Esophagus muscularis mucosa (tissue), 4 donors: ENCODE measurements around the gene FRAS1. TPM values are rescaled to one million over a fixed set of nuclear protein-coding genes. Genes with fewer than 3 reads are reported as not detected.

Source experiments
- DNase-seq: peaks from one replicate; pipeline ENCODE4 v3.0.0-alpha.2; 2017; ENCODE audit errors: extremely low spot score
- H3K27ac ChIP-seq, 4 donors: fragments of 200-600 bp; sonication (generic); replicated peaks in 1 of 4; 1 replicate in 3 of 4; 2 replicates in 1 of 4; pipeline ENCODE4 v1.5.1; 2016 to 2019; ENCODE audit warnings: mild to moderate bottlenecking in 1 of 4
- H3K27me3 ChIP-seq, 4 donors: fragments of 200-600 bp; sonication (generic); one replicate each; pipeline versions ENCODE4 v1.5.1 to v1.6.0; 2016 to 2019
- H3K36me3 ChIP-seq, 4 donors: fragments of 200-600 bp; sonication (generic); one replicate each; pipeline ENCODE4 v1.5.1; 2016 to 2019
- H3K4me1 ChIP-seq, 4 donors: fragments of 200-600 bp; sonication (generic); one replicate each; pipeline ENCODE4 v1.5.1; 2016 to 2019
- H3K4me3 ChIP-seq, 4 donors: fragments of 200-600 bp; sonication (generic); 1 replicate in 2 of 4; 2 replicates in 2 of 4; pipeline ENCODE4 v1.5.1; 2016 to 2019; ENCODE audit warnings: mild to moderate bottlenecking in 4 of 4, moderate library complexity in 1 of 4
- H3K9me3 ChIP-seq, 4 donors: fragments of 200-600 bp; sonication (generic); 1 replicate in 3 of 4; 2 replicates in 1 of 4; pipeline ENCODE4 v1.5.1; 2016 to 2019
- EP300 ChIP-seq: sonication (generic); formaldehyde crosslinking; IDR thresholded peaks from one replicate; pipeline ENCODE4 v1.6.1; 2017; ENCODE audit warnings: antibody characterized with exemption
- POLR2A ChIP-seq: fragments of 450-650 bp; IDR thresholded peaks from one replicate; pipeline ENCODE4 v1.6.1; 2017; ENCODE audit warnings: antibody characterized with exemption, moderate library complexity, mild to moderate bottlenecking, low read depth
- POLR2AphosphoS5 ChIP-seq, 2 donors: sonication (generic); formaldehyde crosslinking; IDR thresholded peaks; one replicate each; pipeline ENCODE4 v1.6.1; 2017; ENCODE audit warnings: antibody characterized with exemption in 2 of 2
- WGBS: methylation state at CpG from one replicate; pipeline ENCODE4 v1.1.5; 2018; 5-methylcytosine and 5-hydroxymethylcytosine counted together
- intact Hi-C: fragments of 100-400 bp; cut with DNase I; formaldehyde crosslinking; loops from one replicate; pipeline ENCODE4 v1.15.1; 2023
- total RNA-seq, 4 donors: library from RNA; depleted of rRNA; stranded (reverse); fragments of >200 nt; gene quantifications; one replicate each; pipeline versions ENCODE4 v1.1.0 to v1.2.1, GENCODE V29; 2016
- TF ChIP-seq, protein P1 (sequence below), 3 experiments: fragments of 200-600 bp in 2 of 3; fragments of 450-650 bp in 1 of 3; sonication (generic) in 2 of 3; IDR thresholded peaks; one replicate each; pipeline ENCODE4 v1.5.1; 2017 to 2019; ENCODE audit warnings: antibody characterized with exemption in 3 of 3, mild to moderate bottlenecking in 2 of 3, moderate library complexity in 1 of 3

FRAS1 gene
- total RNA-seq, 4 donors from 2014 or later: 5.3 to 8.7 (median 5.7) TPM

DNA sequence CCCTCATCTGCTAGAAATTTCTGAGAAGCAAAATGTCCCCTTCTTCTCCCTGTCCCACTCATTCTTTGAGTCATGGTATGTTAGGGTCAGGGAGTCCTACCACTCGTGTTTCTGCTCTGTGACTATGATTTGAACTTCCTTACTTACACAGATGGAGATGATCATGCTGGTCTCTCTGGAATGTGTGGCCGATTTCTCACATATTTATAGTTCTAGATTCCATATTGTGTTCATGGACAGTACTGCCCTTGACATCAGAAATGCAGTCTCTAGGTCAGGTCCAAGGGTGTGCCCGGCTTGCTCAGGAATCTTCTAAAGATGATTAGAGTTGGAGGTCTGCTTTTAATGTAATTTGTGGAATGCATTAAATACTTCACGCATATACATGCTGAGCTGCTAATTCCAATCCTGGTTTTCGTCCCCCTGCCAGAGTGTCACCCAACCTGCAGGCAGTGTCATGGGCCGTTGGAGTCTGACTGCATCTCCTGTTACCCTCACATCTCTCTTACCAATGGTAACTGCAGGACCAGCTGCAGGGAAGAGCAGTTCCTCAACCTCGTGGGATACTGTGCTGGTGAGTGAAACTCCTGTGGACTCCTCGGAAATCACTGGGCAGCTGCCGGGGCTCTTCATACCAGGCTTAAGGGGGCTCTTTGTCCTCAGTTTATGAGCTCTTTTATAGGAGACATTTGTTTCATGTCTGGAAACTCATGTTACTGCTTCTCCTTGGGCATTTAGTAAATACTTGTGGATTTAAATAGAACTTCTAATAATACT is 280.3 kb downstream of the FRAS1 start:
- H3K4me3 ChIP-seq: no peak overlapping the region
- TF ChIP-seq EP300 (no peak), POLR2AphosphoS5 (IDR thresholded peaks at IDR 0.05) (no peak), POLR2A (no peak)
- TF ChIP-seq, protein P1, sequence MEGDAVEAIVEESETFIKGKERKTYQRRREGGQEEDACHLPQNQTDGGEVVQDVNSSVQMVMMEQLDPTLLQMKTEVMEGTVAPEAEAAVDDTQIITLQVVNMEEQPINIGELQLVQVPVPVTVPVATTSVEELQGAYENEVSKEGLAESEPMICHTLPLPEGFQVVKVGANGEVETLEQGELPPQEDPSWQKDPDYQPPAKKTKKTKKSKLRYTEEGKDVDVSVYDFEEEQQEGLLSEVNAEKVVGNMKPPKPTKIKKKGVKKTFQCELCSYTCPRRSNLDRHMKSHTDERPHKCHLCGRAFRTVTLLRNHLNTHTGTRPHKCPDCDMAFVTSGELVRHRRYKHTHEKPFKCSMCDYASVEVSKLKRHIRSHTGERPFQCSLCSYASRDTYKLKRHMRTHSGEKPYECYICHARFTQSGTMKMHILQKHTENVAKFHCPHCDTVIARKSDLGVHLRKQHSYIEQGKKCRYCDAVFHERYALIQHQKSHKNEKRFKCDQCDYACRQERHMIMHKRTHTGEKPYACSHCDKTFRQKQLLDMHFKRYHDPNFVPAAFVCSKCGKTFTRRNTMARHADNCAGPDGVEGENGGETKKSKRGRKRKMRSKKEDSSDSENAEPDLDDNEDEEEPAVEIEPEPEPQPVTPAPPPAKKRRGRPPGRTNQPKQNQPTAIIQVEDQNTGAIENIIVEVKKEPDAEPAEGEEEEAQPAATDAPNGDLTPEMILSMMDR (IDR thresholded peaks at IDR 0.05): no peak
- H3K27me3 ChIP-seq: no peaks in the 10 kb centered on the region
- H3K9me3 ChIP-seq: no peaks in the 10 kb centered on the region
- H3K4me1 ChIP-seq: peaks cover 0 to 13% (median 6%) of the 10 kb centered on the region in 4 donors
- no peaks in the 10 kb centered on the region for H3K36me3 ChIP-seq
- WGBS: 86% methylated on average over 9 of the region's 9 CpGs
- intact Hi-C loops: no loop called here
- no peak for DNase-seq
- no peak overlapping the region for H3K27ac ChIP-seq

GRCh38 chr4:78342125-78342524 is 285.0 kb downstream of the FRAS1 start:
- intact Hi-C loops: no loop called here
- Histone ChIP-seq H3K36me3 (no peaks in the 10 kb centered on the region), H3K27me3 (no peaks in the 10 kb centered on the region), H3K4me3 (no peak overlapping the region), H3K27ac (no peak overlapping the region), H3K4me1 (peaks cover 0 to 5% (median 0%) of the 10 kb centered on the region in 4 donors), H3K9me3 (no peaks in the 10 kb centered on the region)
- DNase-seq: no peak
- TF ChIP-seq, protein P1 (IDR thresholded peaks at IDR 0.05): no peak
- no peak for TF ChIP-seq POLR2A
- no peak for TF ChIP-seq POLR2AphosphoS5 (IDR thresholded peaks at IDR 0.05)
- no peak for TF ChIP-seq EP300
- 61% methylated on average over 5 of the region's 5 CpGs for WGBS

DNA sequence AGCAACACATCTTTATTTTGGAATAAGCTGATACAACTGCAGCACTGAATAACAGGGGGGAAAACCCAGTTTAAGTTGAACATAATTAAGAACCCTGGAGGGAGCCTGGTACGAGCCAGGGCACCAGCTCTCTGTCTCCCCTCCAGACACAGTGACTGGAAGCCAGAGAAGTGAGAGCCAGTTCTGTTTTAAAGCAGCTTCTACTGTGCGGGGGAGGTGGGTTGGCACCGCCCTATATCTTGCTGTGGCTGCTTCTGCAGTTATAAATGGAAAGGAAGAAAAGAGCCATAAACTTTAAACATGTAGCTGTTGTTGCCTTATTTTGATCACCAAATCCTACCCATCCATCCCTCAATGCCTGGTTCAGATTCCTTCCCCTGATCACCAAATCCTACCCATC is 286.6 kb downstream of the FRAS1 start:
- Histone ChIP-seq H3K36me3 (no peaks in the 10 kb centered on the region), H3K4me3 (no peak overlapping the region), H3K4me1 (peaks cover 0 to 5% (median 0%) of the 10 kb centered on the region in 4 donors), H3K27ac (no peak overlapping the region), H3K9me3 (no peaks in the 10 kb centered on the region), H3K27me3 (no peaks in the 10 kb centered on the region)
- 60% methylated on average over 3 of the region's 3 CpGs for WGBS
- intact Hi-C loops: no loop called here
- no peak for TF ChIP-seq POLR2A
- TF ChIP-seq EP300: no peak
- TF ChIP-seq, protein P1 (IDR thresholded peaks at IDR 0.05): no peak
- no peak for TF ChIP-seq POLR2AphosphoS5 (IDR thresholded peaks at IDR 0.05)
- DNase-seq: no peak

GRCh38 chr4:78345237-78345636 is 288.1 kb downstream of the FRAS1 start:
- WGBS: 93% methylated on average over 2 of the region's 2 CpGs
- H3K4me1 ChIP-seq: peaks cover 0 to 5% (median 0%) of the 10 kb centered on the region in 4 donors
- intact Hi-C loops: no loop called here

More at GRCh38 chr4:78345237-78345636, 288.1 kb downstream of the FRAS1 start:
- no peaks in the 10 kb centered on the region for H3K36me3 ChIP-seq
- H3K27ac ChIP-seq: no peak overlapping the region
- DNase-seq: no peak
- no peaks in the 10 kb centered on the region for H3K9me3 ChIP-seq
- no peaks in the 10 kb centered on the region for H3K27me3 ChIP-seq
- TF ChIP-seq EP300: no peak
- no peak for TF ChIP-seq POLR2AphosphoS5 (IDR thresholded peaks at IDR 0.05)
- TF ChIP-seq, protein P1 (IDR thresholded peaks at IDR 0.05): no peak
- TF ChIP-seq POLR2A: no peak
- no peak overlapping the region for H3K4me3 ChIP-seq
